ENCODE data around the gene NES.

NES gene

DNA sequence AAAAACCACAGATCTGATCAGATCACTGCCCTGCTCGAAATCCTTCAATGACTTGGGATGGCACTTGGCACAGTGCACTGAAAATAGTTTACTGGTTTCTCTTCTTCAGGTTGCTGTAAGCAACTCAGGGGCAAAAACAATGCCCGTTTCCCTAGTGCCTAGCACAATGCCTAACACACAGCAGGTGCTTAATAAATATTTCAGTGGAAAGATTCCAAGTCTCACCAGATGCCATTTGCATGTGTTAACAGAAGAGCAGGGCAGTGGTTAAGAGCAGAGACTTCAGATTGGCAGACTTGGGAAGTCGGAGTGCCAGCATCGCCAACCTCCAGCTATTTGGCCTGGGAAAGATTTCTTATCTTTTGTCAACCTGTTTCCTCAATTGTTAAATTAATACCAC lies 40.1 kb upstream of the NES start:
- no peak for TF ChIP-seq ZFX (IDR thresholded peaks at IDR 0.05; ENCODE audit: borderline replicate concordance)
- peak overlapping the region; percentile 31 for H3K27ac ChIP-seq

DNA sequence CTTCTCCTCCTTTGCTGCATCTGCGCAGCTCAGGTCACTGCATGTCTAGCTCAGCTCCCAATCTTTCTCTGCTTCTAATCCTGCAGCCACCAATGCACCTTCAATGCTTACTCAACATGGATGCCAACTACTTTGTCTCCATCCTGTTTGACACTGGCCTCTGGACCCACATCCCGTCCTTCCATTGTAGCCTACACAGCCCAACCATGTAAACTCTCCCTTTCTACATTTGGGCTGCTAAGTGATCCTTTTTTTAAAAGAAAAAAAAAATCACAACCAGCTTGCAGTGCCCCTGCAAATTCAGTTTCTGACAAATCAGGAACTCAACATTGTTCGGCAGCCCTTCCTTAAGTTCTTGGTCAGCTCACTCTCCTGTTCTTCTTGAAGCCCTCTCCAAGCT lies 37.6 kb upstream of the NES start:
- no peak for TF ChIP-seq ZFX (IDR thresholded peaks at IDR 0.05; ENCODE audit: borderline replicate concordance)
- TF ChIP-seq, protein P1, sequence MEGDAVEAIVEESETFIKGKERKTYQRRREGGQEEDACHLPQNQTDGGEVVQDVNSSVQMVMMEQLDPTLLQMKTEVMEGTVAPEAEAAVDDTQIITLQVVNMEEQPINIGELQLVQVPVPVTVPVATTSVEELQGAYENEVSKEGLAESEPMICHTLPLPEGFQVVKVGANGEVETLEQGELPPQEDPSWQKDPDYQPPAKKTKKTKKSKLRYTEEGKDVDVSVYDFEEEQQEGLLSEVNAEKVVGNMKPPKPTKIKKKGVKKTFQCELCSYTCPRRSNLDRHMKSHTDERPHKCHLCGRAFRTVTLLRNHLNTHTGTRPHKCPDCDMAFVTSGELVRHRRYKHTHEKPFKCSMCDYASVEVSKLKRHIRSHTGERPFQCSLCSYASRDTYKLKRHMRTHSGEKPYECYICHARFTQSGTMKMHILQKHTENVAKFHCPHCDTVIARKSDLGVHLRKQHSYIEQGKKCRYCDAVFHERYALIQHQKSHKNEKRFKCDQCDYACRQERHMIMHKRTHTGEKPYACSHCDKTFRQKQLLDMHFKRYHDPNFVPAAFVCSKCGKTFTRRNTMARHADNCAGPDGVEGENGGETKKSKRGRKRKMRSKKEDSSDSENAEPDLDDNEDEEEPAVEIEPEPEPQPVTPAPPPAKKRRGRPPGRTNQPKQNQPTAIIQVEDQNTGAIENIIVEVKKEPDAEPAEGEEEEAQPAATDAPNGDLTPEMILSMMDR (IDR thresholded peaks at IDR 0.05): no peak

DNA sequence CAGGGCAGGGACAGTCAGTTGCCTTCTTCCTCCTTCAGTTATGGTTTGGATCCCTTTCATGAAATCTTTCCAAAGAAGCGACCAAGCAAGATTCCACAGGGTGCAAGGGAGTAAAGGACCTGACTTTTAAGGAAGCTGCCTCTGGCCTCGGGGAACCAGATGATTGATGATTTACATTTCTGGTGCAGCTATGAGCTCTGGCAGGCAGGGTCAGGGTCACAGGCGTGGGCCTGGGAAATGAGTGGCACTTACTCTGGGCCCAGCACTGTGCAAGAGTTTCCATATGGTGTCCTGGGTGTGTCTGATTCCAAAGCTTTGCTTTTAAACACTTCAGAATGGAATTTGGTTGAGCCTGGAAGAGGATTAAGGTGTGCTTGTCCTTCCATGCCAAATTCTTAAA lies 35.4 kb upstream of the NES start:
- TF ChIP-seq ZFX (IDR thresholded peaks at IDR 0.05; ENCODE audit: borderline replicate concordance): no peak
- TF ChIP-seq, protein P1 (IDR thresholded peaks at IDR 0.05): no peak
- H3K27ac ChIP-seq: no peak overlapping the region

More for the DNA sequence above, 37.6 kb upstream of the NES start:
- no peak overlapping the region for H3K27ac ChIP-seq

DNA sequence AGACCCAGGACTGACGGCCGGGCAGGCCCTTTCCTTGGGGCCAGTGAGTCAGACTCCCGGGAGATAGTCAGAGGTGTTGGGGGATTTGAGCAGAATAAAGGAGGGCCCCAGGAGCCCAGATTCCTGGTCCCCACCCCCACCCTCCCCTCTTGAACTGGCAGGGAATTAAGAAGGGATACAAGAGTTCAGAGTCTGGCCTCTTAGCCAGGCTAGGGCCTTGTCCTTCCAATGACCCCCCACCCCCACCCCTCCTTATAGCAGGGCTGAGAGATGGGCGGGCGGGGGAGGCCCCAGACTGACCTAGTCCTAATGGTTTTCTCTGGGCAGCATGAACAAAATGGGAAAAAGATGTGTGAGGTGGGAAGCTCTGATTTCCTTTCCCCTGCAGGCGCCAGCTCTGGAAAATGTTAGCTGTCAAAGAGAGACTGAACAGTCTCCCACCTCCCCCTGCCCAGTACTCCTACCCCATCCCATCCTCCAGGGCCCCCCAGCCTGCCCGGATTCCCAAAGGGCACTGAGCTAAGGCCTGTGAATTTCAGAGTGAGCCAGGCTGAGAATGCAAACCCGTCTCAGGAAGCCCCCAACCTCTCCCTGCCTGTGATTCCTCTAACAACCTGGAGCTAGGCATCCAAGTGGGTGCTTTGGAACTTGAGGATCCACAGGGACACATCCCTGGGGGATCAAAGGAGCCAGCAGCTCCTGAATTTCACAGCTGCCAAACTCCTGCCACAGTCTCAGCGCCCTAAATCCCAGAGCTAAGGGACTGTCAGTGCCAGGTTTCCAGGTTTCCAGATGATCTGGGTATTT lies 34.0 kb upstream of the NES start:
- TF ChIP-seq, protein P1 (IDR thresholded peaks at IDR 0.05): no peak
- no peak for TF ChIP-seq ZFX (IDR thresholded peaks at IDR 0.05; ENCODE audit: borderline replicate concordance)
- H3K27ac ChIP-seq: no peak overlapping the region

DNA sequence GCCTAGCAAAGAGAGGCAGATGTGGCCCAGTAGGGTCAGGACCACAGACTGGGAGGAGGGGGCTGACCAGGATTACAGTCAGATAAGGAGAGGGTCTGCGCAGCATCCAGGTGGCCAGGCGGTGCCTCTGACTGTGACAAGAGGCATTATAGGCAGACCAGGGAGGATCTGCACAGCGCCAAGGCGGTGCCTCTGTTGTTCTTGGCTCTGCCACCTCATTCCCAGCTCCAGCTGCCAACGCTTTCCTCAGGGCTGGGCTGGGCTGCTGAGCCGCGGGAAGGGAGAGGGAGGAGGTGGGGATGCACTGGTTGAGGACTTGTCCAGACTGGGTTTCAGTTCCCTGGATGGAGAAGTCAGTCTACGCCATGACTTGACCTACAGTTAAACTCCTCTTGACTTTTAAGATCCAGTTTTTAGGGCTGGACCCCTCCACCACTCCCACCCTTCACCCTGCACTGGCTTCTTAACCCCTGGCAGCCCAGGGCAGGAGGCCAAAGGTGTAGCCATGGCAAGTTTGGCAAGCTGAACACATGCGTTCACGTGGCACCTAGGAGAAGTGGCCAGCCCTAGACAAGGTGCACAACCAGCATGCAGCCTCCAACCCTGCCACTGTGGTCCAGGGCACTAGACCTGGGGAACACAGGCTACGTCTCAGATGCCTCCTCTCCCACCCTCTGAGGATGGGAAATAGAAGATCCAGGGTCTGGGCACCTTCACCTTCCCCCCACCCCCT lies 32.7 kb upstream of the NES start:
- TF ChIP-seq ZFX (IDR thresholded peaks at IDR 0.05; ENCODE audit: borderline replicate concordance): no peak
- TF ChIP-seq, protein P1 (IDR thresholded peaks at IDR 0.05): no peak
- peak overlapping the region; percentile 57 for H3K27ac ChIP-seq

DNA sequence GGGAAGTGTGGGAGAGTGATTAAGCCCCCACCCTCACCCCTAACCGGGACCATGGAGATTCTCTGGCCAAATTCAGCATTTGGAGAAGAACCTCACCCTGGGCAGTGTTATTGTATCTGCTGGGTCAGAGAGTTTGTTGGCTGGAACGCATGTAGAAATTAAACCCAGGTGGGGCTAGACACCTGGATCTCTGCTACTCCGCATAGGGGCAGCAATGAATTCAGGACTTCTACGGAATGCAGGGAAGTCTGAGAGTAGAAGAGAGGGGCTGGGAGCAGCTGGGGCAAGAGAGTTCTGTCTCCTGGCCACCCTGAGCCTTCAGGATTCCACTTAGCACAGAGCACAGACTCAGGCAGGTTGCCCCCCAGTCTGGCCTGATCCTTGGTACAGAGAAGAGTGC lies 31.8 kb upstream of the NES start:
- peak overlapping the region; percentile 57 for H3K27ac ChIP-seq
- TF ChIP-seq, protein P1 (IDR thresholded peaks at IDR 0.05): no peak
- TF ChIP-seq ZFX (IDR thresholded peaks at IDR 0.05; ENCODE audit: borderline replicate concordance): no peak

DNA sequence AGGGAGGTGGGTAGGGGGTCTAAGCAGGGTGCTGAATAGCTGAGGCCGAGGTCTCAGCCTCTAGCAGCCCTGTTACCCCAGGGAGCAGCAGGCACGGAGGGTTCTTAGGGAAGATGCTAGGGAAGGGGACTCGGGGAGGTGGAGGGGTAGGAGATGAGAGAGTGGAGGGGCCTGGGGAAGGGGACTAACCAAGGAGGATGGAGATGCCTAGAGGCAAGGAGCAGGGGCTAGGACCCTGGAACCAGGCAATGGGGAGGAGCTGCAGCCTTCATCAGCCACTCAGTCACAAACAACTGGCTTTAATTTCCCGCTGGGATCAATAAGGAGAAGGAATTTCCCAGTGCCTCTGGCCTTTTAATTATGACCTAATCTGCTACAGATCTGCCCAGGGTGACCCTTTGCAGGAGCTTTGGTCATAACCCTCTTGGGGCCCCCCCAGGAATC lies 31.0 kb upstream of the NES start:
- no peak overlapping the region; the same call in none of the 2 replicates for H3K27ac ChIP-seq
- TF ChIP-seq, protein P1 (IDR thresholded peaks at IDR 0.05): no peak
- TF ChIP-seq ZFX (IDR thresholded peaks at IDR 0.05; ENCODE audit: borderline replicate concordance): no peak
